Mucosa of descending colon (tissue), 3 donors: Measurements from ENCODE around the gene ADGRG1. TPM values are rescaled to one million over a fixed set of nuclear protein-coding genes. Genes with fewer than 3 reads are reported as not detected.
A peak's percentile ranks its signal among the peaks of the same experiment; 100 is the strongest.
"Not testable (repeated sequence)": the region's sequence is repeated elsewhere in the genome, so short reads cannot be mapped to it uniquely, and the experiment has no call there.

Source experiments
- ATAC-seq: fragments of 200-7000 bp; cut with Tn5 transposase; one replicate; pipeline ENCODE4 v1.9.1; 2020; ENCODE audit warnings: mild to moderate bottlenecking, moderate library complexity
- DNase-seq, 3 donors: peaks; one replicate each; pipeline ENCODE4 v3.0.0-alpha.2; 2020
- H3K36me3 ChIP-seq: fragments of 200-600 bp; one replicate; pipeline ENCODE4 v1.8.0; 2021; ENCODE audit warnings: low read depth, mild to moderate bottlenecking
- H3K4me1 ChIP-seq: fragments of 200-600 bp; one replicate; pipeline ENCODE4 v1.8.0; 2021; ENCODE audit warnings: low read depth, mild to moderate bottlenecking
- H3K4me3 ChIP-seq: fragments of 200-600 bp; one replicate; pipeline ENCODE4 v1.8.0; 2021; ENCODE audit warnings: mild to moderate bottlenecking
- H3K9me3 ChIP-seq: fragments of 200-600 bp; one replicate; pipeline ENCODE4 v1.8.0; 2021; ENCODE audit warnings: mild to moderate bottlenecking
- CTCF ChIP-seq: fragments of 200-600 bp; IDR thresholded peaks from one replicate; pipeline ENCODE4 v1.8.0; 2022; ENCODE audit warnings: antibody characterized with exemption, mild to moderate bottlenecking
- intact Hi-C, 2 donors: fragments of 100-400 bp; cut with DNase I in 1 of 2; cut with micrococcal nuclease in 1 of 2; formaldehyde crosslinking; loops; one replicate each; pipeline versions ENCODE4 v1.11.0 to v1.11.1; 2022; cut with DNase I, micrococcal nuclease
- total RNA-seq, 3 donors: library from RNA; stranded (reverse); fragmentation: NEBNext Ultra II Directional in 2 of 3; extraction: Animal tissue kit (Norgen Biotek cat#: 25700) in 2 of 3; gene quantifications; one replicate each; pipeline versions ENCODE4 v1.2.1 to v1.2.4, GENCODE V29; 2021 to 2023
- donor health status: DM: no; HTN: no; CAD: no; lungs with moderate emphysema.
- donor health status: DM: no; HTN: no; CAD: no.
- donor health status: DM: no; HTN: yes; CAD: no.

The ADGRG1 gene
- total RNA-seq, 3 donors from 2014 or later = 37.0 to 104 (median 98.4) TPM

DNA sequence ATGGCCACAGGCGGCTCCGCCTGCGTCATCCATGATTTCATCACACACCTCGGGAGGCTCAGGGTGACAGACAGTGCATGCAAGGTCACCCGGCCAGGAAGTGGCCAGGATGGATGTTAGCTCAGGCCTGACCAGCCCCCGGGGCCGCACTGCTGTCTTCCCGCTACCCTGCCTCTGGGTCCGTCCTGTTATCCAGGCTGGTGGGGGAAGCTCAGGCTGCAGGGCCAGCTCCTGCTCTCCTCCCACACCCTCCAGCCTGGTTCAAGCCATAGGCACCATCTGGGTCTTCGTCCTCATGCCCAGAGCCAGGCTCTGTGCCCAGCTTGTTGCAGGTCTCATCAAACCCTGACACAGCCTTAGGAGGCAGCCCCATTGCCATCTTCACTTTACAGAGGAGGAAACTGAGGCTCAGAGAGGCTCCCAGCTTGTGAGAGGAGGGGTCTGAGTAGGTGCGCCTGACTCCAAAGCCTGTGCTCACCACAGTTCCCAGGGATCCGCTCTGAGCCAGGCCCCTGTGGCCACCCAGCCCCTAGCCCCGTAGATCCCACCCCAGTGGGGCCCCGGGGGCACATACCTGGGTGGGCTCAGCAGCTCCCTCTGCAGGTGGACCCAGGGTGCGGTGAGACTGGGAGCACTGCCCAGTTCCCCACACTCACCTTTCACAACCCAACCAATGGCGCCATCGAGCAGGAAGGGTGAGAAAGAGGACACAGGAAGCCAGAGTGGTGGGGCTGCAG lies 39.3 kb downstream of the ADGRG1 start:
- H3K36me3 ChIP-seq = no peaks in the 10 kb centered on the region
- intact Hi-C loops = no loop called here
- H3K9me3 ChIP-seq = no peaks in the 10 kb centered on the region
- ATAC-seq (peak; percentile 56), DNase-seq (peak in 1 of 3 donors; percentile 68)
- no peak overlapping the region for H3K4me3 ChIP-seq
- no peak for TF ChIP-seq CTCF
- H3K4me1 ChIP-seq = no peaks in the 10 kb centered on the region

- intact Hi-C loops = no loop called here
- Histone ChIP-seq H3K4me3 (no peak within 1 kb of the TSS), H3K36me3 (no peaks in the 10 kb centered on the region), H3K9me3 (no peaks in the 10 kb centered on the region), H3K4me1 (no peaks in the 10 kb centered on the region)
- no peak for TF ChIP-seq CTCF
- DNase-seq (no peak), ATAC-seq (no peak)
These were observed 39.8 kb downstream of the ADGRG1 start, which contains the start of gene ADGRG3 for GRCh38 chr16:57668263-57668571. Gene ADGRG3 (plus strand): TSS chr16:57668306. CDS start chr16:57668348, 42 bp downstream.

GRCh38 chr16:57668630-57669475 lies 40.4 kb downstream of the ADGRG1 start:
- no peak for ATAC-seq
- Histone ChIP-seq H3K36me3 (no peaks in the 10 kb centered on the region), H3K4me3 (no peak overlapping the region), H3K4me1 (no peaks in the 10 kb centered on the region), H3K9me3 (no peaks in the 10 kb centered on the region)
- no peak for TF ChIP-seq CTCF
- no peak for DNase-seq
- intact Hi-C loops = no loop called here

DNA sequence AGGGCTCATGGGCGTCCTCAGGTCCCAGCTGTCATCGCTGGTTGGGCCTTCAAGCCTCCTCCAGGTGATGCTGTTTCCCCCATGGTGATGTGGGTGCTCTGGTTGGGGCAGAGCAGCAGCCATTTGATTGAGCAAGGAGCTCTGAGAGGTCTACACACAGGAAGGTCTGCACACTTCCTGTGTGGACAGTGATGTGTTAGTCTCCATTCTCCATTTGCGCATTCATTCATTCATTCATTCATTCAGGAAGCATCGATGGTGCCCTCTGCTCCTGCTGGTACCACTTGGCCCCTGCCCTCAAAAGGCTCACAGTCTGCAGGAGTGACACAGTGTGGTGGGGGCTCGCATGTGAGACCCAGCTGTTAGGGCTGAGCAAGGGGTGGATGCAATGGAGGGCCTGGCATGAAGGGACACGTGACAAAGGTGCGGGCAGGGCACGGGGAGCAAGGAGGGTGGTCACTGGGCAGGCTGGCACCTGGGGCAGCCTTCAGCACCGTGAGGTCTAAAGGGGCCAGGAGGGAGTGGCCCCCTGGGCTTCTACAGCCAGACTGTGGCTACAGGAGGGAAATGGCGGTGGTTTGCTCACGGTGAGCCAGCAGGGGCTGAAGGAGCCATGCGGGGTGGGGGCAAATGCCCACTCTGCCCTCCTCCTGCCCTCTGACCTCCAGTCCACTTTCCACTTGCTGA lies 41.2 kb downstream of the ADGRG1 start:
- no peak for ATAC-seq
- Histone ChIP-seq H3K9me3 (no peaks in the 10 kb centered on the region), H3K36me3 (no peaks in the 10 kb centered on the region), H3K4me1 (no peaks in the 10 kb centered on the region), H3K4me3 (no peak overlapping the region)
- intact Hi-C loops = no loop called here
- DNase-seq = no peak
- TF ChIP-seq CTCF = no peak

DNA sequence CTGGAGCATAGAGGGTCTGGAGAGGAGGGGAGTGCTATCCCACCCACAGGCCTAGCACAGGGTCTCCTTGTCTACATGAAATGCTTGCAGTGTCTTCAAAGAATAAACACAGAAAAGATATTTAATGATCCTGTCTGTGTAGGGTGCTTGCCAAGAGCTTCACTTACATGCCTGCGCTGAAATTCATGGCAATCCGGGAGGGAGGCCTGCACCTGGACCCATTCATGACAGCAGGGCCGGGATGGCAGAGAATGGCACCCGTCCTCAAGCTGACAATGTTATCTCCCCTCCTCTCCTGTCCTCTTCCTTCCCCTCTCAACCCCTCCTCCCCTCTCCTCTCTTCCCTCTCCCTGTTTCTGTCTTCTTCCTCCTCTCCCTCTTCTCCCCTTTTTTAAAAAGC lies 41.8 kb downstream of the ADGRG1 start:
- DNase-seq (no peak), ATAC-seq (no peak)
- no peaks in the 10 kb centered on the region for H3K9me3 ChIP-seq
- no peaks in the 10 kb centered on the region for H3K36me3 ChIP-seq
- intact Hi-C loops = no loop called here
- no peaks in the 10 kb centered on the region for H3K4me1 ChIP-seq
- no peak for TF ChIP-seq CTCF
- H3K4me3 ChIP-seq = no peak overlapping the region

DNA sequence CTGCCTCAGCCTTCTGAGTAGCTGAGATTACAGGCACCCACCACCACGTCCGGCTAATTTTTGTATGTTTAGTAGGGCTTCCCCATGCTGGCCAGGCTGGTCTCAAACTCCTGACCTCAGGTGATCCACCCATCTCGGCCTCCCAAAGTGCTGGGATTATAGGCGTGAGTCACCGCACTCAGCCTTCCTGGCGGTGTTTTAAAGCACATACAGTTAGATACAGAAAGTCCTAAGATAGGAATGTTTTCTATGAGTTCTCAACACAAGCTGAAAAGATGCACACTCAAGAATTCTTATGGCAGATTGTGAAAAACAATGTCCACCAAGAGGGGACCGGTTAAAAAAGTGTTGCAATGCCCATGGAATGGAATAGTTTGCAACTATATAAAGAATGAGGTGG lies 43.0 kb downstream of the ADGRG1 start:
- H3K4me1 ChIP-seq, H3K9me3 ChIP-seq, H3K36me3 ChIP-seq, ATAC-seq, H3K4me3 ChIP-seq, intact Hi-C loops, DNase-seq: not testable (repeated sequence)
